ENCODE measurements around the gene EGLN2. TPM values are rescaled to one million over a fixed set of nuclear protein-coding genes. Genes with fewer than 3 reads are reported as not detected.
"Not testable (repeated sequence)": the region's sequence is repeated elsewhere in the genome, so short reads cannot be mapped to it uniquely, and the experiment has no call there.

The EGLN2 gene
- total and polyA plus RNA-seq, 10 of the 15 experiments (the other 5 are each of a cell fraction or from before 2014, with no cell fraction given), result 8.6 to 93.0 (median 66.8) TPM

DNA sequence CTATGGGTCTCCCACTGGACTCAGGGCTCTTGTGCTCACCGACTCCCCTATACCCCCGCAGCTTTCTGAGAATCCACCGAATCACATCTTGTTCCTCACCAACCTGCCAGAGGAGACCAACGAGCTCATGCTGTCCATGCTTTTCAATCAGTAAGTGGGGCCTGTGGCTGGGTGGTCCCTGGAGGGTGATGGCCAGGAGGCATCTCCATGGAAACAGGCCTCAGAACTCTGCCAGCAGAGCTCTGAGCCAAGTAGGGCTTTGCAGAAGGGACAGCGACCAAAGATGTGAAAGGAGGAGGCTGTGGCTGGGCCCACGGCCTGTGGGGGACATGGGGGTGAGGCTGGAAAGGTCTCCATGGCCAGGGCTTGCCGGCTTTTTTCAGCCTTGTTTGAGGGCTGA, 35.5 kb upstream of the EGLN2 start (continued):
- TF ChIP-seq, protein P1, sequence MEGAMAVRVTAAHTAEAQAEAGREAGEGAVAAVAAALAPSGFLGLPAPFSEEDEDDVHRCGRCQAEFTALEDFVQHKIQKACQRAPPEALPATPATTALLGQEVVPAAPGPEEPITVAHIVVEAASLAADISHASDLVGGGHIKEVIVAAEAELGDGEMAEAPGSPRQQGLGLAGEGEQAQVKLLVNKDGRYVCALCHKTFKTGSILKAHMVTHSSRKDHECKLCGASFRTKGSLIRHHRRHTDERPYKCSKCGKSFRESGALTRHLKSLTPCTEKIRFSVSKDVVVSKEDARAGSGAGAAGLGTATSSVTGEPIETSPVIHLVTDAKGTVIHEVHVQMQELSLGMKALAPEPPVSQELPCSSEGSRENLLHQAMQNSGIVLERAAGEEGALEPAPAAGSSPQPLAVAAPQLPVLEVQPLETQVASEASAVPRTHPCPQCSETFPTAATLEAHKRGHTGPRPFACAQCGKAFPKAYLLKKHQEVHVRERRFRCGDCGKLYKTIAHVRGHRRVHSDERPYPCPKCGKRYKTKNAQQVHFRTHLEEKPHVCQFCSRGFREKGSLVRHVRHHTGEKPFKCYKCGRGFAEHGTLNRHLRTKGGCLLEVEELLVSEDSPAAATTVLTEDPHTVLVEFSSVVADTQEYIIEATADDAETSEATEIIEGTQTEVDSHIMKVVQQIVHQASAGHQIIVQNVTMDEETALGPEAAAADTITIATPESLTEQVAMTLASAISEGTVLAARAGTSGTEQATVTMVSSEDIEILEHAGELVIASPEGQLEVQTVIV (IDR thresholded peaks at IDR 0.05; ENCODE audit: borderline replicate concordance, partially characterized antibody), result no peak

DNA sequence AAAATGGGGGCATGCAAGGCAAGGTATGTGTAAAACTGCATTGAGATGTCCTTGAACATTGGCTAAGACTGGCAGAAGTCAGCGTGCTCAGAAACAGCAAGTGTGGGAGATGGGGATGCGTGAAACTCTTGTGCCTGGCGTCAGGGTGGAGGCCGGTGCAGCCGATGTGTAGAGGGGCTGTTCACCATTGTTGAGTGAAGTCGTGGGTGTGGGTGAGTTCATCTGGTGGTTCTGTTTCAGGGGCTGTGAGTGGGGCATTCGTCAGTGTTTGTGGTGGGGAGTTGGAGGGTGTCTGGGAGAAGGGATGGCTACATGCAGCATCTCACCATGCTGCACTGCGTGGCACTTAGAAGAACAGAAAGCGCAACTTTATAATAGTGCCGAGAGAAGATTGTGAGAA, 35.0 kb upstream of the EGLN2 start:
- Histone ChIP-seq H3K9me3 (replicated peaks; ENCODE audit: control insufficient read depth, insufficient read depth, low read length) (no peaks in the 10 kb centered on the region), H3K27ac (ENCODE audit: control insufficient read depth, insufficient read depth) (no peak overlapping the region), H3K4me3 (no peak overlapping the region), H3K79me2 (ENCODE audit: control insufficient read depth, insufficient read depth, low read length) (peaks cover 5% of the 10 kb centered on the region), H3K36me3 (ENCODE audit: control insufficient read depth in 2 of 2, insufficient read depth in 2 of 2, low read length in 1 of 2) (peaks cover 52 to 60% of the 10 kb centered on the region in 2 experiments), H3K4me1 (ENCODE audit: control insufficient read depth, insufficient read depth, low read length) (no peaks in the 10 kb centered on the region), H4K20me1 (ENCODE audit: control insufficient read depth, insufficient read depth) (peaks cover 3% of the 10 kb centered on the region), H2AFZ (ENCODE audit: control insufficient read depth, low read depth, low read length) (no peak overlapping the region), H3K27me3 (replicated peaks in 1 of 2; ENCODE audit: control insufficient read depth in 2 of 2, insufficient read depth in 2 of 2, low read length in 1 of 2) (no peaks in the 10 kb centered on the region), H3K9ac (ENCODE audit: control insufficient read depth, insufficient read depth, low read length) (no peak overlapping the region), H3K4me2 (ENCODE audit: control insufficient read depth, insufficient read depth) (no peak overlapping the region)
- FAIRE-seq (no peak), DNase-seq (ENCODE audit: low read depth, low spot score) (no peak), ATAC-seq (no peak)
- in situ Hi-C loops (cut with MboI) (no loop called here), intact Hi-C loops (cut with micrococcal nuclease; ENCODE audit: unreplicated experiment) (no loop called here)
- no TSS peak for BruUV-seq (replicated peaks)
- 88% methylated on average over 10 of the region's 10 CpGs for WGBS (ENCODE audit: insufficient coverage, insufficient replicate concordance, low lambda C conversion rate, missing lambda C conversion rate)
- TF ChIP-seq POLR2A (IDR thresholded peaks at IDR 0.05; ENCODE audit: low read depth, low read length), result peak; percentile 38
- TF ChIP-seq PAX5 (IDR thresholded peaks at IDR 0.05; ENCODE audit: borderline replicate concordance, low read depth, low read length), result no peak
- ChIA-PET CTCF (no interaction called here), POLR2A (no interaction called here), RAD21 (ENCODE audit: unreplicated experiment) (no interaction called here), SMC1A (ENCODE audit: uncharacterized antibody, unreplicated experiment) (interaction anchor here (1.3 kb wide), 1 partner anchor 10 kb away, joined by 3 read pairs; no protein-coding TSS in a partner anchor)

DNA sequence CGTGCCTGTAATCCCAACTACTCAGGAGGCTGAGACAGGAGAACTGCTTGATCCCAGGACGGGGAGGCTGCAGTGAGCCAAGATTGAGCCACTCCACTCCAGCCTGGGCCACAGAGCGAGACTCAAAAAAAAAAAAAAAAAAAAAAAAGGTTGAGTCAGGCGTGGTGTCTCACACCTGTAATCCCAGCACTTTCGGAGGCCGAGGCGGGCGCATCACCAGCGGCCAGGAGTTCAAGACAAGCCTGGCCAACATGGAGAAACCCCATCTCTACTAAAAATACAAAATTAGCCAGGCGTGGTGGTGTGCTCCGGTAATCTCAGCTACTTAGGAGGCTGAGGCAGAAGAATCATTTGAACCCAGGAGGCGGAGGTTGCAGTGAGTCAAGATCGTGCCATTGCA, 32.6 kb upstream of the EGLN2 start:
- ATAC-seq; FAIRE-seq; H3K27me3 ChIP-seq (replicated peaks in 1 of 2; ENCODE audit: control insufficient read depth in 2 of 2, insufficient read depth in 2 of 2, low read length in 1 of 2); H3K79me2 ChIP-seq (ENCODE audit: control insufficient read depth, insufficient read depth, low read length); H3K4me2 ChIP-seq (ENCODE audit: control insufficient read depth, insufficient read depth); H3K4me1 ChIP-seq (ENCODE audit: control insufficient read depth, insufficient read depth, low read length); RAD21 ChIA-PET (ENCODE audit: unreplicated experiment); BruUV-seq (replicated peaks); POLR2A ChIA-PET; in situ Hi-C loops (cut with MboI); DNase-seq (ENCODE audit: low read depth, low spot score); SMC1A ChIA-PET (ENCODE audit: uncharacterized antibody, unreplicated experiment); H2AFZ ChIP-seq (ENCODE audit: control insufficient read depth, low read depth, low read length); intact Hi-C loops (cut with micrococcal nuclease; ENCODE audit: unreplicated experiment); CTCF ChIA-PET; H4K20me1 ChIP-seq (ENCODE audit: control insufficient read depth, insufficient read depth); H3K27ac ChIP-seq (ENCODE audit: control insufficient read depth, insufficient read depth); H3K4me3 ChIP-seq; H3K9ac ChIP-seq (ENCODE audit: control insufficient read depth, insufficient read depth, low read length); H3K9me3 ChIP-seq (replicated peaks; ENCODE audit: control insufficient read depth, insufficient read depth, low read length): not testable (repeated sequence)
- TF ChIP-seq ZBED1 (IDR thresholded peaks at IDR 0.05; ENCODE audit: borderline replicate concordance), result 0 out of 2 replicates have a peak, but pooled peaks have one; percentile 1
- H3K36me3 ChIP-seq (ENCODE audit: control insufficient read depth in 2 of 2, insufficient read depth in 2 of 2, low read length in 1 of 2), result peaks cover 36 to 40% of the 10 kb centered on the region in 2 experiments; a peak in 3 of 4 replicates
- 95% methylated on average over 13 of the region's 13 CpGs for WGBS (ENCODE audit: insufficient coverage, insufficient replicate concordance, low lambda C conversion rate, missing lambda C conversion rate)
